Measurements from ENCODE around the gene MT1B.
A peak's percentile ranks its signal among the peaks of the same experiment; 100 is the strongest.

MT1B gene

DNA sequence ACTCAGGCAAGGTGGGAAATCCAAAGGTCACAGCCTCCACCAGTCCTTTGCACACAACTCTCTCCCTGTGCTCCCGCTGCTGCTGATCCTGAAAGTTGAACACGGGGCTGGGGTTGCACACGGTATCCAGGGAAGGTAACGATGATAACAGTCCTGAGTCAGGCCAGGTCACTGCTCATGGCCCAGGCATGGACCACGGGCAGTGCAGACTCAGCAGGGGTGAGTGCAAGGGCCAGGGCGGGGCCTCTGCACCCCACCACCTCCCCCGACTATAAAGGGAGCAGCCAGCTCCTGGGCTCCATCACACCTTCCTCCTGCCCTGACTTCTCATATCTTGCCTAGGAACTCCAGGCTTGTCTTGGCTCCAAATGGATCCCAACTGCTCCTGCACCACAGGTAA is at the start of gene MT1B:
Gene MT1B, plus strand, starts transcription at position 301 of the 400 bp plus-strand sequence. Its CDS starts 68 bp downstream, at position 369.
- no peak for DNase-seq

DNA sequence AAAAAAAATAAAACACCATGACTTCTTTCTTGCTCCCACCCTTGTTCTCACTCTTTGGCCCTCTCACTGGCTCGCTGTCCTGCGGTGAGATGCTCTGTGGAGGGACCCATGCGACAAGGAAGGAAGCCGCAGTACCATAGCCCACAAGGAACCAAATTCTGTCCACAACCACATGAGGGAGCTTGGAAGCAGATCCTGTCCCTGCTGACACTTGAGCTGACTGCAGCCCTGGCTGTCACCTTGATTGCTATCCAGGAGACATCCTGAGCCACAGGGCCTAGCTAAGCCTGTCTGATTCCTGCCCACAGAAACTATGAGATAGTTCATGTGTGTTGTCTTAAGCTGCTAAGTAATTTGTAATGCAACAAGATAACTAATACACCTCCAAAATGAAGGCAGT is 48.1 kb upstream of the MT1B start:
- no peak for DNase-seq

DNA sequence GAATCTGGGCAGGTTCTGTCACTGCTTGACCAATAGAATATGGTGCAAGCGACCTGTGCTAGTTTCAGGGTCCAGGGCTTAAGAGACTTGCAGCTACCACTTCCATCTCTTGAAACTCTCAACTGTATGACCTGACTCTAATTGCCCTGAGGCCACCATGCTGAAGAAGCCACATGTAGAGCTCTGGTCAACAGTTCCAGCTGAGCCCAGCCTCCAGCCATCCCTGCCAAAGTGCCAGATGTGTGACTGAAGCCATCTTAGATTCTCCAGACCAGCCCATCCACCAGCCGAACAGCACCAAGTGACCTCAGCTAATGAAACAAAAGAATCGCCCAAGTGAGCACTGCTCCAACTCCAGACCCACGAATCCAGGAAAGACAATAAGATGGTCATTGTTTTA is 46.7 kb upstream of the MT1B start:
- DNase-seq = no peak

DNA sequence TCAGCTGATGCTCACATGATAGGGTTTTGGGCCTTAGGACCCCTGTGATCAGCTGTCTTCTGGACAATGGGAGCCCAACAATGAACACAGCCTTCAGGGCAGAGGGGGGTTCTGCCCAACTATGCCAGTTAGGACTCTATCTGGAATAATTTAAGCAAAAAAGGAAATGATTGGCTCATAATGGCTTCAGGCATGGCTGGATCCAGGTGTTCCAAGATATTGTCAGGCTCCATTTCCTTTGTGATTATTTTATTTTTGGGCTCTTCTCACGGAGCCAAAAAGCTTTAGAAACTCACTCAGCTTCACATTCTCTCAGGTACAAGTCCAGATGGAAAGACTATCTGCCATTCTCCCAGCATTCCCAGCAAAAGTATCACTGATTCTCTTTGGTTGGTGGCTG is 46.2 kb upstream of the MT1B start:
- DNase-seq = no peak

DNA sequence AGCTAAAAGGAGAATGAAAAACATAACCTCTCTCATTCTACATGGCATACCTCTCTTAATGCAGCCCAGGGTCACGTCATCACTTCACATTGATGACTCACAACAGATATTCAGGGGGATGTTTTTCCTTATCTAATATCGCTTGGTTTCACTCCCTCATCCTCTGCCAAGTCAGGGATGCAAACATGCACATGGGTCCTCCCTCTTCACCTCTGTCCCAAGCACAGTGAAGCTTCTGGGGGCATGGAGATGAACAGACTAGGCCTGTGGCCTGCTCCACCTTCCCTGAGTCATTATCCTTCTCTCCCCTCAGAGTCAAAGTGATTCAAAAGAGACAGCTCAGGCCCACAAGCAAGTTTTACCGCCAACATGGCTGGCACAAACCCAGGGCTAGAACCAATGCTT is 45.6 kb upstream of the MT1B start:
- no peak for DNase-seq

DNA sequence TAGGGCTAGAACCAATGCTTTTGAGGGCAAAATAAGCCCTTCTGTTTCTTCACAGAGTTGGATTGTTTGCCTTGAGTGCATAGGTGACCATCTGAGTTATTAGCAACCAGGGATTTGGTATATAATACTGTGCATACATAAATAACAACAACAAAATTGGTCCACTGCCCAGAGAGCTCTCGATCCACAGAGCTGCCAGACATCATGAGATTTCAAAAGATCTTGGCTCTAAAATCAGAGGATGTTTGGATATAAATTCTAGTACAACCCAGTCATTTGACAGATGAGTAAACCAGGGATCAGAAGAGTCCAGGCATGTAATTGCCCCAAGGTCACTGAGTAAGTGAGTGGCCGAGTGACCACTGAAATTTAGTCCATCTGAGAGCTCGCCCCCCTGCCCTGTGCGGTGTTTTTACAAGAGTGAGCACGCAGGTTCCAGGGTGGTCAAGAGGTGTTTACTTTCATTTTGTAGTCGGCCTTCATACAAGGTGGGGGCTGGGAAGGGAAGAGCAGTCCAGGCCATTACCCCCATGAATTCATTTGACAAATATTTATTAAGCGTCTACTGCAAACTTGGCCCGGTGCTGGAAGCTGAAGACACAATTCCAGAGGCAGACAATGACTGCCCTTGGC is 45.1 kb upstream of the MT1B start:
- DNase-seq = no peak

DNA sequence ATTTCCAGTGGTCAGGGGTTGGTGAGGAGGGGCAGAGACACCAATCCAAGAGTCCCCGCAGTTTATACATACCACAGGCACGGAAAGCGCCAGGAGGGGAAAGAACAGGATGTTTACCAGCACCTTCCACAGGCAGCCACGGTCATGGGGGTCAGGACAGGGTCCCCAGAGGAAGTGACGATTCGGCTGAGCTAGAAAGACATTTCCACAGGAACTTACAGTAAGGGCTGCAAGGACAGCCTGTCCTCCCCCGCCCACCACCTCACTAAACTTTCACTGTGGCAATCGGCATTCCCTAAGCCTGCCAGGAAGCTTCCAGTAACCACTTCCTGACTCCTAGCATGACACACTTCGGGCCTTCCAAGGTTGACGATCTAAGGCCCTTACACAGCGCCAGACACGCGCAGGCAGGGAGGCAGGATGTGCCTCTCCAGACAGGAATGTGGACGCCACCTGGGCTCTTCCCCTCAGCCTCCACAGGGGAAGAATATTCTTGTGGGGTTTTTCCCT is 44.5 kb upstream of the MT1B start:
- no peak for DNase-seq

DNA sequence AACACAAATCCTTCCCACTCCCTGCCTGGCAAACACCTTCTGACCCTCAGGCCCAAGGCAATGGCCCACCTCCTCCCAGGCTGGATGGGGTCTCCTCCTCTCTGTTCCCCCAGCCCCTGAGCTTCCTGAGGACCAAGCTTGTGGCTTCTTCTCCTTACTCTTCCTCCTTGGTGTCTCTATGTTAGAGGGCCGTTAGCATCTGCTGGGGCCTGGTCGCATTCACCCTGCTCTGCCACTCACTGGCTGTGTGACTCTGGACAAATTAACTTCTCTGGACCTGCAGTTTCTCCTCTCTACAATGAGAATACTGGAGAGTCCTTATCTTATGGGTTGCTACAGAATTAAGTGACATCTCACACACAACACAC is 44.0 kb upstream of the MT1B start:
- no peak for DNase-seq

DNA sequence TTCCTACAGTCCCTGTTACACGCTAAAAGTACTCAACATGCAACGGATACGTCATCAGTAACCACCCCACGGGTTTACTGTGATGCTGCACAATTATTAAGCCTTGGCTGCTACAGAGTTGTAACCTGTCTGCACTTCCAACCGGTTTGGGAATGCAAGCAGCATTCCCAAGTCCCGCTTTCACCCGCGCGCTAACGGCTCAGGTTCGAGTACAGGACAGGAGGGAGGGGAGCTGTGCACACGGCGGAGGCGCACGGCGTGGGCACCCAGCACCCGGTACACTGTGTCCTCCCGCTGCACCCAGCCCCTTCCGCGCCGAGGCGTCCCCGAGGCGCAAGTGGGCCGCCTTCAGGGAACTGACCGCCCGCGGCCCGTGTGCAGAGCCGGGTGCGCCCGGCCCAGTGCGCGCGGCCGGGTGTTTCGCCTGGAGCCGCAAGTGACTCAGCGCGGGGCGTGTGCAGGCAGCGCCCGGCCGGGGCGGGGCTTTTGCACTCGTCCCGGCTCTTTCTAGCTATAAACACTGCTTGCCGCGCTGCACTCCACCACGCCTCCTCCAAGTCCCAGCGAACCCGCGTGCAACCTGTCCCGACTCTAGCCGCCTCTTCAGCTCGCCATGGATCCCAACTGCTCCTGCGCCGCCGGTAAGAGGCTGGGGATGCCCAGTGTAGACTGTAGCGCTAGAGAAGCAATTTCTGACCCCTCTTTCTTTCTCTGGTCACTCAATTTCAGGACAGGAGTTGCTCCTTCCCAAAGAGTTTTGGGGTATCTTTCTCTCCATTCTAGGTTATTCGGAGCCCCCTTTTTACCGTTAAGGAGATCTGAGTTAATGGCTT is 43.4 kb upstream of the MT1B start, which contains the start of gene MT2A:
Gene MT2A, plus strand, starts transcription at position 542 of the 833 bp plus-strand sequence. Its CDS starts 72 bp downstream, at position 614.
- peak; percentile 82 for DNase-seq

DNA sequence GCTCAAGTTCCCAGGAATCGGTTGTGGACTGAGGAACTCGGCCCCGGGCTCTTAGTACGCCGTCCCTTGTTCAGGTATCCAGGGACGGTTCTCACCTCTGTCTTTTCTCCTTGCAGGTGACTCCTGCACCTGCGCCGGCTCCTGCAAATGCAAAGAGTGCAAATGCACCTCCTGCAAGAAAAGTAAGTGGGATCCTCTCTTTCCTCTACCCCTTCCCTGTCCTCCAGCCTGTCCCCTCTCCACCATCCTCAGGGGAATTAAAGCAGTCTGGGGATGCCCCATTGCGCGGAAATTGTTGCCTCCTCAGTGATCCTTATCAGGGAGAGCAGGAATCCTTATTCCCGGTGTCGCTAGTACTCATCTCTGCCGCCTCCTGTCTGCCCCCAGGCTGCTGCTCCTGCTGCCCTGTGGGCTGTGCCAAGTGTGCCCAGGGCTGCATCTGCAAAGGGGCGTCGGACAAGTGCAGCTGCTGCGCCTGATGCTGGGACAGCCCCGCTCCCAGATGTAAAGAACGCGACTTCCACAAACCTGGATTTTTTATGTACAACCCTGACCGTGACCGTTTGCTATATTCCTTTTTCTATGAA is 42.7 kb upstream of the MT1B start:
- DNase-seq = no peak

DNA sequence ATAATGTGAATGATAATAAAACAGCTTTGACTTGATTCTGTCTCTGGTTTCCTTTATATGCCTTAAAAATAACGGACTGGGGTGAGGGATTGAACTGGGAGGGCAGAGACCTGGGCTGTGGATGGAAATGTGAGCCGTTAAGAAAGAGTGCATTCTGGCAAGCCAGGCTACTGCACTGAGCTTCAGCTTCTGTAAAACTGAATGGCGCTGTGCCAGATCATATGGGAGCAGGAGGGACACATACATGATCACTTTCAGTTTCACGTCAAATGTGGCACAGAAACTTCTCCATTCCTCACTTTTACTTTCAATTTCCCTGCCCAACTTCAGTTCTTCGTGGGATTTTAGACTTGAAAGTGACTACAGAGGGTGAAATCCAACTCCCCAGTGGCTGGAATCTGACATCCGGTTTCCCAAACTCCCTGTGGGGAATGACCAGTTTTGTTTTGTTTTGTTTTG is 42.2 kb upstream of the MT1B start:
- peak; percentile 31 for DNase-seq

DNA sequence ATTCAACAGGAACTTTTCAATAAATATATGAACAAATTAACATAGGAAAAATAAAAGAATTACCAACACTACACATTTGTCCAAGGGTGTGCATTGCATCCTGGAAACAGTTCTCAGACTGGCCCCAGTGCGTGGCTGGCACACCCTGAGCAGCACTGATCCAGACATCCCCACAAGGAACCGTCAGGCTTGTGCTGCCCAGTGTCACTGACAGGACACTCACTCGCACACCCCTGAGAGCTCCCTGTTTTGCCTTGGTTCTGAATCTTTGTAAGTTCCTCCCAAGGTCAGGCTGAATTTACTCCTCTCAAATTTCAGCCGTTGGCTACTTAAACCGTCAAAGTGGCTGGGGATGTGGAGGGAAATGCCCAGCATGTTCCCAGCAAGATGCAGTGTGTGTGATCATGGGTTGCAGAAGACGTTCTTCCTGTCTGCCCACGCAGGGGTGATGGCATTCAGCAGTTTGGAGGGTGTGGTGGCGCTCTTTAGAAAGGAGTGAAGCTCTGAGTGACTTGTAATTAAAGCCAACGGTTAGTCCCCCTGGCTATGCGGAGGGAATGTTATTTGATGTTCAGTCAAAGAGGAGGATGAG is 41.6 kb upstream of the MT1B start:
- DNase-seq = no peak

DNA sequence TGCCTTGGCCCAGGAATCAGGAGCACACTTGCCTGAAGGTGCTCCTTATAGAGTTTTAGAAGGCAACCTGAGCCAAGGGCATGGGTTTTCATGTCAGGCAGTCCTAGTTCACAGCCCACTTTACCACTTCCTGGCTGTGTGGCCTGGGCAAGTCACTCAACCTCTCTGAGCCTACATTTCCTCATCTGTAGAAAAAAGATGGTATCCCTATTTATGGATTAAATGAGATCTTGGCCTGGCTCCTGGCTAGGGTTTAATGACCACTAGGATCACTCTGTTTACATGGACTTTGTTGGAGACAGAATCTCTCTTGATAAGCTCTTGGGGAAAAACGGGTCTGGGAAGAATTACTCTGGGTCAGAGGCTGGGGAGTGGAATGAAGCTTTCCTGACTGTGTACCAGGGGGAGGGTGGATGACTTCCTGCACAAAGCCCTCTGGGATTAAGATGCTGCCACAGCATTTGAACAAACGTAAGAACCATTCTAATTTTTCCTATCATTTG is 41.0 kb upstream of the MT1B start:
- DNase-seq = no peak

DNA sequence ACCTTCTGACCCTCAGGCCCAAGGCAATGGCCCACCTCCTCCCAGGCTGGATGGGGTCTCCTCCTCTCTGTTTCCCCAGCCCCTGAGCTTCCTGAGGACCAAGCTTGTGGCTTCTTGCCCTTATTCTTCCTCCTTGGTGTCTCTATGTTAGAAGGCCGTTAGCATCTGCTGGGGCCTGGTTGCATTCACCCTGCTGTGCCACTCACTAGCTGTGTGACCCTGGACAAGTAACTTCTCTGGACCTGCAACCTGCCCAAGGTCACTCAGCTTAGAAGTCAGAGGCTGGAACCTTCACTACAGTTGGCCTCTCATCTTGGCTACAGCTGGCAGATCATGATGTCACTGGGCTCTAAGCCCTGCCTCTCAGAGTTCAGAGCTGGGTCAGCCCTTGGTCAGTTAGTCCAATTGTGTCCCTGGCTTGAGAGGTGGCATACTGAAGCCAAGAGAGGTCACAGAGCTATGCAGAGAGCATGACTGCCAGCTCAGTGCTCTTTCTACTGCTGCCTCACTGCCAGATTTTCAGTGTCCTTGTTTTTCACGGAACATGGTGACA is 40.3 kb upstream of the MT1B start:
- no peak for DNase-seq

DNA sequence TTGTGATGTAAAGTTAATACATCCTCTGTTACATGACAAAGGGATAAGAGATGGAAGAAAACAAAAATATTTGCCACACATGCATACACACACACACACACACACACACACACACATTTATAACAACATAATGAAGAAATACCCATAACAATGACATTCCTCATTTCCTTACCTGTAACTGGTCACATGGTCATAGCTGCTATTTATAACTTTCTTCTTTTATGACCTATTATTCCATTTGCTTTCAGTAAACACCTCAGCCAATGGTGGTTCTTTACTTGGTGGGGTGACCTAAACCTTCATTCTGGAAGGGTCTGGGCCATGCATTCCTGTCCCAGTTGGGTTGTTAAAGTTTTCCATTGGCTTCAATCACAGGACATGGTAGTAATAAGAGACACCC is 38.0 kb upstream of the MT1B start:
- DNase-seq = no peak

DNA sequence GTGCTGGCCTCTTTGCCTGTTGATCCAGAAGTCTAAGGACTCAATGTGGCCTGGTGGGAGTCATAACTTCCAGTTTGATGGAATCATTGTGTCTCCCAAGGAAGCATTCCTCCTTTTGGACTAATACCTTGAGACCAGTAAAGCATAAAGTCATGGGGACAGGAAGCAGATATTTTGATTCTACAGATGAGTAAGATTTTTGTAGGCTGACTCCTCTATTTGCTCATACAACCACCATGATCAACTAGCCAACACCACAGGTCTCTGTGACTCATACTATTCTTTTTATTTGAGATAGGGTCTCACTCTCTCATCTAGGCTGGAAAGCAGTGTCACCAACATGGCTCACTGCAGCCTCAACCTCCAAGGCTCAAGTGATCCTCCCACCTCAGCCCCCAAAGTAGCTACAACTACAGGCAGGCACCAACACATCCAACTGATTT is 37.1 kb upstream of the MT1B start:
- DNase-seq = no peak

DNA sequence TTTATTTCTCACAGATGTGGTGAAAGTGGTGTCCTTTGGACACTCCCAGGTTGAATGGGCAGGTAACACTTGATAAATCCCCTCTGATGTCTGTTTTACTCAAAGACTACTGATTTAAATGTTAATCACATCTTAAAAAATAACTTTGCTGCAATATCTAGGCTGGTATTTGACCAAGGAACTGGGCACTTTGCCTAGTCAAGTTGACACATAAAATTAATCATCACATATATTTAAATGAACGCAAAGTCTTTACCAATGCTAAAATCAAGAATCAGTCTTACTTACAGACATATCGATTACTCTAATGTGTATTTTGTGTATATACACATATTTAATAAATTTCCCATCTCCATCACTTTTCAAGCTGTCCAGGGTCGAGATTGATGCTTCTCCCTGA is 36.3 kb upstream of the MT1B start:
- no peak for DNase-seq

DNA sequence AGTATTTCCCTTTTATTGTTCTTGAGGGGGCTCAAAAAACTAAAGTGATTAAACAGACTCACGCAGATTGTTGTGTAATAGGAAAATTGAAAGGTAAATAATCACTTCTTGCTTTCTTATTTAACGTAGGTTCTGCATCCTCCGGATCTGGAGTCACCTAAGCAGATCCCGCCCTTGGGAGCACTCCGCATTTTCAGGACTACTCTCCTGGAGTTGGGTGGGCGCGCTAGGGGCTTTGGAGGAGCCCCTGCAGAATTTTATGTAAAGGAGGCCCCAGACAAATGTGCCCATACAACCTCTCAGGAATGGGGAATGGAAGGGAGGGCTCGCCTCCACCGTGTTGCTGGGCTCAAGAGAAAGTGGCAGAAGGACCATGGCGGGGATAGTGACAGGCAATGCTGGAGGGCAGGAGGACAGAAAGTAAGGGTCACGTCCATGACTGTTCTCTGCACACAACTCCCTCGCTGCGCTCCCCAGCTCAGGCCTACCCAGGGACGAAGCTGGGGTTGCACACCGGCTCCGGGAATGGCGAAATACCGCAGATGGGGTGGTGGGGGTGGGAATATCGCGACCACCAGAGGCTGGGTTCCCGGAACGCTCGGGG is 35.0 kb upstream of the MT1B start:
- DNase-seq = no peak

DNA sequence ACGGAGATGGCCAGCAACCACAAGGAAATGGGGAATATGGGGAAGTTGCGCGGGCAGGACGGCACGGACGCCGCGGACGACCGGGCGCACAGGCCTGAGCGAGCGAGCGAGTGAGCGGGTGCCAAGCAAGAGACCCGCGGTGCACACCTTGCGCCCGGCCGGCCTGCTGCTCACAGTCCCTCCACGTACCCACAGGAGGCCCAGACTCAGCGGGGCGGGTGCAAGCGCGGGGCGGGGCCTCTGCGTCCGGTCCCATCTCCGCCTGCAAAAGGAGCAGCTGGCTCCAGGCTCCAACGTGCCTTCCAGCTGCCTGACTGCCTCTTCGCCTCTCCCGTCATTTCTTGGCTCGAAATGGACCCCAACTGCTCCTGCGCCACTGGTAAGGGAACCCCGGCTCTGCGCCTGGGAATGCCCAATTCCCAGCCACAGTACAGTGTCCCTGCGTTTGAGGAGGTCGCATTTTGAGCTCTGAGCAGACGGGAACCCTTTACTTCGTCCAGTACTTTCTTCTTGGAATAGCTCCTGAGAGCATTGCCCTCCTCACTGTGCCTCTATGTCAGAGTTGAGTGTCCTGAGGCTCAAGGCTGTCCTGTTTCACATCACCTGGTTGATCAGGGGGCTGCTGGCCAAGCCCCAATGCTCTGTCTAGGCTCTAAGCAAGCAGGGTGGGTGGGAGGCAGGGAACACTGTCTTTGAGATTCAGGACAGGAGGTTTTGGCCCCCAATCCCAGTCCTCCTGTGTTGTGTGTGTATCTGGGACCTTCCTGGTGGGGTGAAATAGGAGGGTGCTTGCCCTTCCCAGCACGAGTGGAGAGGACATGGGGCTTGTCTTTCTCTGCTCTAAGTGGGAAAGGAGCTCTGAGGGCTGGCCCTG is 34.2 kb upstream of the MT1B start:
- no peak for DNase-seq

DNA sequence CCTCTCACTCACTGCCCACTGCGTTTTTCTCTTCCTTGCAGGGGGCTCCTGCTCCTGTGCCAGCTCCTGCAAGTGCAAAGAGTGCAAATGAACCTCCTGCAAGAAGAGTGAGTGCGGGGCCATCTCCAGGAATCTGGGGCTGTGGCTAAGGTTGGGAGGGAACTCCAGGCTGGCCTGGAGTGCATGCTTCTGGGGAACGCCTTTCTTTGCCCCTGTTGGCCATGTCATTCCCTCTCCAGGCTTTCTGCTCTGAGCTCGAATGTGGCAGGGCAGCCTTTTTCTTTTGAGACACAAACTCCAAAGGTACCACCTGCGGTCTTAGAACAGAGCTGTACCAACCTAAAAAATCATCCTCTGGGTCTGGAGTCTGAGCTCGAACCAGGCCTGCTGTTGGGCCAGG is 33.5 kb upstream of the MT1B start:
- no peak for DNase-seq

DNA sequence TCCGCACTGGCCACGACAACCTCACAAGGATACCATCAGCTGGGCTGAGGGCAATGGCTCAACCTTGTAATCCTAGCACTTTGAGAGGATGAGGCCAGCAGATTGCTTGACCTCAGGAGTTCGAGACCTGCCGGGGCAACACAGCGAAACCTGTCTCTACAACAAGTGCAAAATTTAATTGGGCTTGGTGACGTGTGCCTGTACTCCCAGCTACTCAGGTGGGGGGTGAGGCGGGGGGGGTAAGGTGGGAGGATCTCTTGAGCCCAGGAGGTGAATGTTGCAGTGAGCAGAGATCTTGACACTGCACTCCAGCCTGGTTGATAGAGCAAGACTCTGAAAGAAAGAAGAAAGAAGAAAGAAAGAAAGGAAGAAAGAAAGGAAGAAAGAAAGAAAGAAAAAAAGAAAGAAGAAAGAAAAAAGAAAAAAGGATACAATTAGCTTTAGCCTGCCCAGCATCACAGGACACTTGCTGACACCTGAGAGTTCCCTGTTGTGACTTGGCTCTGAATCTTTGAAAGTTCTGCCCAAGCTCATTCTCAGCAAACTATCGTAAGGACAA is 31.3 kb upstream of the MT1B start:
- no peak for DNase-seq
